B cell (primary cell): ENCODE results near the gene MLH3. TPM values are rescaled to one million over a fixed set of nuclear protein-coding genes. Genes with fewer than 3 reads are reported as not detected.

Experiments
- ATAC-seq: fragments of 200-7000 bp; cut with Tn5 transposase; one replicate; pipeline ENCODE4 v1.10.0; 2021; ENCODE audit warnings: low read depth, mild to moderate bottlenecking, moderate number of reproducible peaks, moderate library complexity
- CTCF ChIA-PET: fragments of 350-600 bp; sonication (Branson Sonifier 250); formaldehyde crosslinking; loops from one replicate; lab custom pipeline; 2021; ENCODE audit warnings: antibody characterized with exemption, inconsistent platforms; lab: Charles Lee
- POLR2A ChIA-PET: fragments of 350-600 bp; sonication (Branson Sonifier 250); formaldehyde crosslinking; loops from one replicate; lab custom pipeline; 2021; ENCODE audit warnings: antibody characterized with exemption; lab: Charles Lee
- DNase-seq: peaks from one replicate; pipeline ENCODE4 v3.0.0; 2013
- H2AFZ ChIP-seq: 2 replicates; pipeline ENCODE4 v1.6.1; 2012; ENCODE audit warnings: mild to moderate bottlenecking, low read depth, low read length; ENCODE audit not compliant: insufficient read depth, poor library complexity, severe bottlenecking
- H3K27ac ChIP-seq, 2 donors: 1 replicate in 1 of 2; 2 replicates in 1 of 2; pipeline ENCODE4 v1.5.1; 2012 to 2013; ENCODE audit warnings: low read length in 2 of 2, mild to moderate bottlenecking in 2 of 2, moderate library complexity in 1 of 2
- H3K27me3 ChIP-seq, 4 experiments: fragments of 200-600 bp in 1 of 4; sonication (generic) in 1 of 4; replicated peaks in 1 of 4; 1 replicate in 2 of 4; 2 replicates in 2 of 4; pipeline versions ENCODE4 v1.6.1 to v1.7.0; 2013 to 2016; ENCODE audit warnings: low read length in 3 of 4, mild to moderate bottlenecking in 2 of 4, mixed read lengths in 1 of 4, moderate library complexity in 1 of 4; ENCODE audit not compliant: insufficient read depth in 4 of 4, control insufficient read depth in 3 of 4; ENCODE audit errors: control extremely low read depth in 1 of 4
- H3K36me3 ChIP-seq, 2 experiments: replicated peaks in 1 of 2; 1 replicate in 1 of 2; 2 replicates in 1 of 2; pipeline versions ENCODE4 v1.6.1 to v1.7.1; 2013; ENCODE audit warnings: low read length in 1 of 2; ENCODE audit not compliant: insufficient read depth in 2 of 2, control insufficient read depth in 1 of 2; ENCODE audit errors: control extremely low read depth in 1 of 2, extremely low read depth in 1 of 2
- H3K4me1 ChIP-seq, 2 donors: fragments of 200-600 bp in 1 of 2; sonication (generic) in 1 of 2; 1 replicate in 1 of 2; 2 replicates in 1 of 2; pipeline versions ENCODE4 v1.5.1 to v1.6.1; 2013 to 2017; ENCODE audit warnings: low read length in 2 of 2; ENCODE audit not compliant: control insufficient read depth in 2 of 2, insufficient read depth in 2 of 2
- H3K4me2 ChIP-seq: replicated peaks from 2 replicates; pipeline ENCODE3; 2012; ENCODE audit warnings: mild to moderate bottlenecking, low read depth, low read length; ENCODE audit not compliant: poor library complexity, severe bottlenecking
- H3K4me3 ChIP-seq, 5 experiments: fragments of 200-600 bp in 1 of 5; sonication (generic) in 1 of 5; 1 replicate in 3 of 5; 2 replicates in 2 of 5; pipeline versions ENCODE4 v1.5.1 to v1.7.0; 2011 to 2016; ENCODE audit warnings: low read length in 4 of 5, mild to moderate bottlenecking in 4 of 5, low read depth in 2 of 5, control low read depth in 1 of 5, moderate library complexity in 1 of 5; ENCODE audit not compliant: insufficient read depth in 1 of 5; ENCODE audit errors: control extremely low read depth in 1 of 5, extremely low read depth in 1 of 5
- H3K79me2 ChIP-seq: fragments of 200-600 bp; sonication (generic); one replicate; pipeline ENCODE4 v1.6.0; 2016; ENCODE audit warnings: low read length; ENCODE audit not compliant: control insufficient read depth, insufficient read depth
- H3K9ac ChIP-seq: fragments of 200-600 bp; sonication (generic); 2 replicates; pipeline ENCODE4 v1.6.1; 2017; ENCODE audit warnings: mild to moderate bottlenecking, low read length, moderate library complexity
- H3K9me3 ChIP-seq, 3 donors: one replicate each; pipeline versions ENCODE4 v1.6.1 to v1.7.1; 2013; ENCODE audit warnings: low read length in 2 of 3; ENCODE audit not compliant: control insufficient read depth in 2 of 3, insufficient read depth in 1 of 3; ENCODE audit errors: control extremely low read depth in 1 of 3
- H4K20me1 ChIP-seq: 2 replicates; pipeline ENCODE4 v1.6.0; 2012; ENCODE audit warnings: mild to moderate bottlenecking, low read length; ENCODE audit not compliant: insufficient read depth, control insufficient read depth, poor library complexity, severe bottlenecking
- H3K27ac Mint-ChIP-seq: one replicate; pipeline ENCODE4 v1.8.0; 2021; ENCODE audit warnings: mixed read lengths
- H3K27me3 Mint-ChIP-seq: one replicate; pipeline ENCODE4 v1.8.0; 2021; ENCODE audit warnings: mixed read lengths
- H3K4me1 Mint-ChIP-seq: one replicate; pipeline ENCODE4 v1.8.0; 2021; ENCODE audit warnings: mixed read lengths
- H3K4me3 Mint-ChIP-seq: one replicate; pipeline ENCODE4 v1.8.0; 2021; ENCODE audit warnings: mixed read lengths
- H3K9me3 Mint-ChIP-seq: one replicate; pipeline ENCODE4 v1.8.0; 2022; ENCODE audit warnings: mixed read lengths; ENCODE audit not compliant: insufficient read depth
- EZH2 ChIP-seq: IDR thresholded peaks from 2 replicates; pipeline ENCODE4 v1.6.1; 2012; ENCODE audit warnings: borderline replicate concordance, low read depth, mild to moderate bottlenecking, moderate library complexity, low read length; ENCODE audit not compliant: insufficient read depth, poor library complexity, severe bottlenecking
- WGBS: methylation state at CpG from one replicate; pipeline ENCODE4 v1.1.5; 2013; ENCODE audit warnings: missing lambda C conversion rate; ENCODE audit not compliant: insufficient coverage; 5-methylcytosine and 5-hydroxymethylcytosine counted together
- intact Hi-C: fragments of 100-400 bp; cut with micrococcal nuclease; formaldehyde crosslinking; loops from one replicate; pipeline ENCODE4 v1.10.0; 2022
- polyA plus RNA-seq: library from polyadenylated mRNA; depleted of rRNA; stranded (reverse); fragments of >200 nt; gene quantifications from 2 replicates; pipeline ENCODE4 v1.2.3, GENCODE V29; 2012
- total RNA-seq, 2 donors: library from RNA; stranded (reverse); fragments of 120-200 nt in 1 of 2; gene quantifications; 1 replicate in 1 of 2; 2 replicates in 1 of 2; pipeline versions ENCODE4 v1.2.3 to v1.2.4, GENCODE V29; 2013 to 2022
- TF ChIP-seq, protein P1 (sequence below): fragments of 200-600 bp; IDR thresholded peaks from one replicate; pipeline ENCODE4 v1.8.0; 2022; ENCODE audit warnings: antibody characterized with exemption, mild to moderate bottlenecking

MLH3 gene
- total and polyA plus RNA-seq, 2 donors (not counting 1 experiment from before 2014, with no cell fraction given), result 6.7 to 19.9 TPM

DNA sequence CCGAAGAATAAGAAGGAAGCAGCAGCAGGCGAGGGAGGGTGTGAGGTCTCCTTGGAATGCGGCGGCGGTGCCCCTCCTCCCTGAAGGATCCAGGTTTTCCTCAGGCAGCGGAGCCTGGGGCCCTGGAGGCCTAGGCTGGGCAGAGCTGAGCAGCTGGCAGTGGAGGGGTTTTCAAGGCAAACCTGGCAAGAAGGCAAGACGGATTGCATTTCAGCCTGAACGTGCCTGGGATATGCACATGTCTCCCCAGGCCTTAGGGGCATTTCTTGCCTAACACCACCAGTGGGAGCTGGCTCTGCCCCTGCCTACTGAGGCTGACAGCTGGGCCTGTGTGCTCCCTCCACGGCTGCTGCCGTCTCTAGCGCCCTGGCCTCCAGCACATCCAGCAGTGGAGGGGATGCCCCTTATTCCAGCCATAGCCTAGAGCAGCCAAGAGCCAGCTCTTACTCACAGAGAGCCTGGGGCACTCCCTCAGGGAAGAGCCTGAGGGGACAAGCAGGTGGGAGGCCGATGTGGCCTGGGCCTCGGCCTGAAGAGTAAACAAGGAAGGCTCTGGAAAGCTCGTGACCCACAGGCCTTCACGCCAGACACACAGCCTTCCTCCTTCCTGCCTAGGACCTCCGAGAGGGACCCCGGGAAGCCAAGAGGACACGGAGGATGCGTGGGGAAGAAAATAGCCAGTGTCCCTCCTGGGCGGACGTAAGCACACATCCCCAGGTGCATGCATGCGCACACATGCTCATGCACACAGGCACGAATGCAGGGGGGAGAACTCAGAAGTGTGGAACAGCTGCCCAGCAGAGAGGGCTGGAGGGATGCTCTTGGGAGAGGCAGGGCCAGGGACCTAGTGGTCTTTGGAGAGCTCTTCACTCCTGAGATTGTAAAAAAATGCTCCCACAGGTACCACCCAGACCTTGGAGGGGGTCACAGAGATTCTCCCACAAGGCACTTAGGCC is 71.5 kb downstream of the MLH3 start:
- Histone ChIP-seq H3K4me3 (no peak overlapping the region), H3K9me3 (no peaks in the 10 kb centered on the region), H3K4me2 (no peak overlapping the region), H2AFZ (no peak overlapping the region), H3K79me2 (no peaks in the 10 kb centered on the region), H3K27ac (no peak overlapping the region), H3K27me3 (no peaks in the 10 kb centered on the region), H4K20me1 (no peaks in the 10 kb centered on the region), H3K4me1 (no peaks in the 10 kb centered on the region), H3K36me3 (no peaks in the 10 kb centered on the region), H3K9ac (no peak overlapping the region)
- no peak overlapping the region for H3K4me3 Mint-ChIP-seq
- no peaks in the 10 kb centered on the region for H3K9me3 Mint-ChIP-seq
- H3K27me3 Mint-ChIP-seq, result no peaks in the 10 kb centered on the region
- ATAC-seq (no peak), DNase-seq (no peak)
- TF ChIP-seq EZH2, result no peak
- TF ChIP-seq, protein P1, sequence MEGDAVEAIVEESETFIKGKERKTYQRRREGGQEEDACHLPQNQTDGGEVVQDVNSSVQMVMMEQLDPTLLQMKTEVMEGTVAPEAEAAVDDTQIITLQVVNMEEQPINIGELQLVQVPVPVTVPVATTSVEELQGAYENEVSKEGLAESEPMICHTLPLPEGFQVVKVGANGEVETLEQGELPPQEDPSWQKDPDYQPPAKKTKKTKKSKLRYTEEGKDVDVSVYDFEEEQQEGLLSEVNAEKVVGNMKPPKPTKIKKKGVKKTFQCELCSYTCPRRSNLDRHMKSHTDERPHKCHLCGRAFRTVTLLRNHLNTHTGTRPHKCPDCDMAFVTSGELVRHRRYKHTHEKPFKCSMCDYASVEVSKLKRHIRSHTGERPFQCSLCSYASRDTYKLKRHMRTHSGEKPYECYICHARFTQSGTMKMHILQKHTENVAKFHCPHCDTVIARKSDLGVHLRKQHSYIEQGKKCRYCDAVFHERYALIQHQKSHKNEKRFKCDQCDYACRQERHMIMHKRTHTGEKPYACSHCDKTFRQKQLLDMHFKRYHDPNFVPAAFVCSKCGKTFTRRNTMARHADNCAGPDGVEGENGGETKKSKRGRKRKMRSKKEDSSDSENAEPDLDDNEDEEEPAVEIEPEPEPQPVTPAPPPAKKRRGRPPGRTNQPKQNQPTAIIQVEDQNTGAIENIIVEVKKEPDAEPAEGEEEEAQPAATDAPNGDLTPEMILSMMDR, result no peak
- WGBS, result 92% methylated on average over 22 of the region's 23 CpGs
- no peaks in the 10 kb centered on the region for H3K4me1 Mint-ChIP-seq
- intact Hi-C loops, result no loop called here
- H3K27ac Mint-ChIP-seq, result no peak overlapping the region
- CTCF ChIA-PET, result interaction anchor here (0.5 kb wide), 1 partner anchor 13 kb away, joined by 3 read pairs; no protein-coding TSS in a partner anchor
- POLR2A ChIA-PET, result no interaction called here

DNA sequence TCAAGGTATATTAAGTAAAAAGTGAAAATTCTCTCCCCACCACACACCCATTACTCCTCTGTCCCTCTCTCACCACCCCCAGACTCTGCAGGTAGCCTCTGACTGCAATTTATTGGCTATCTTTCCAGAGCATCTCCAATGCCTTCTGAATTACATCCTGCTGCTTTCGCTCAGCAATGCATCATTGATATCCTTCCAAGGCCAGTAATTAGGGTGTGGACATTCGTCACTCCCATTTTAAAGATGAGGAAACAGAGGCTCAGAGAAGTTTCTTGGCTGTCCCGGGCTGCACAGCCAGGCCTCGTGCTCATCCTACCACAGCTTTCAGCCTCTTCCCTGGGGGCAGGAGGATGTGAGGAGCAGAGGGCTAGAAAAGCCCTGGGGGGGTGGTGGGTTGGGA is 72.2 kb downstream of the MLH3 start:
- H3K27me3 Mint-ChIP-seq, result no peaks in the 10 kb centered on the region
- Histone ChIP-seq H3K79me2 (no peaks in the 10 kb centered on the region), H2AFZ (no peak overlapping the region), H3K36me3 (no peaks in the 10 kb centered on the region), H3K4me1 (no peaks in the 10 kb centered on the region), H4K20me1 (no peaks in the 10 kb centered on the region), H3K9me3 (no peaks in the 10 kb centered on the region), H3K27me3 (no peaks in the 10 kb centered on the region), H3K4me3 (no peak overlapping the region), H3K27ac (no peak overlapping the region), H3K9ac (no peak overlapping the region), H3K4me2 (no peak overlapping the region)
- no peak overlapping the region for H3K27ac Mint-ChIP-seq
- WGBS, result 100% methylated on average over 2 of the region's 4 CpGs
- DNase-seq (no peak), ATAC-seq (no peak)
- intact Hi-C loops, result no loop called here
- no peaks in the 10 kb centered on the region for H3K4me1 Mint-ChIP-seq
- ChIA-PET POLR2A (no interaction called here), CTCF (interaction anchor here (0.5 kb wide), 1 partner anchor 12 kb away, joined by 3 read pairs; no protein-coding TSS in a partner anchor)
- no peaks in the 10 kb centered on the region for H3K9me3 Mint-ChIP-seq
- H3K4me3 Mint-ChIP-seq, result no peak overlapping the region
- TF ChIP-seq EZH2, result no peak
- TF ChIP-seq, protein P1, result no peak
